ENCODE measurements around the gene ADAMTSL5.

Gene ADAMTSL5

DNA sequence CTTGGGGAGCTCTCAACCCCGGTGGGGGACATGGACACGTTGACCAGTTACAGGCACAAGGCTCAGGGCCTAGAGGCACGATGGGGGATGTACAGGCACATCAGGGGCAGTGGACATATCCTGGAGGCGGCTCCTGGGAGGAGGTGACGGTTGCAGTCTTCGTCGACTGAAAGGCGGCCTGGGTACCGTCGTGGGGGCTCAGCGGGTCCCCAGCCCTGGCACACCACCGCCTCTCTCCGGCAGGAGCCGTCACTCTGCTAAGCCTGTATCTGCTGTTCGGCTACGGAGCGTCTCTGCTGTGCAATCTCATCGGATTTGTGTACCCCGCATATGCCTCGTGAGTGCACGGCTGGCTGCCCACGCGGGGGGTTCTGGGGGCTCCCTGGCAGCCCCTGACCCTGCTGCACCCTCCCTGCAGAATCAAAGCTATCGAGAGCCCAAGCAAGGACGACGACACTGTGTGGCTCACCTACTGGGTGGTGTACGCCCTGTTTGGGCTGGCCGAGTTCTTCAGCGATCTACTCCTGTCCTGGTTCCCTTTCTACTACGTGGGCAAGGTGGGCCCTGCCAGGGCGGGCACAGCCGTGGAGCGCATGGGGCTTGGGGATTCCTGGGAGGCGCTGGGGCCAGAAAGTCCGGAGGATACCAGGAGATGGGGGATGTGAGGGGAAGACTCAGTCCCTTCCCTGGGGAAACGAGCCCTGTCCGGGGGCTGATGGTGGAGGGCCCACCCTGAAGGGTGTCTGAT is 17.6 kb downstream of the ADAMTSL5 start:
- DNase-seq, result no peak

GRCh38 chr19:1494115-1494815 is 18.6 kb downstream of the ADAMTSL5 start:
- DNase-seq, result no peak

DNA sequence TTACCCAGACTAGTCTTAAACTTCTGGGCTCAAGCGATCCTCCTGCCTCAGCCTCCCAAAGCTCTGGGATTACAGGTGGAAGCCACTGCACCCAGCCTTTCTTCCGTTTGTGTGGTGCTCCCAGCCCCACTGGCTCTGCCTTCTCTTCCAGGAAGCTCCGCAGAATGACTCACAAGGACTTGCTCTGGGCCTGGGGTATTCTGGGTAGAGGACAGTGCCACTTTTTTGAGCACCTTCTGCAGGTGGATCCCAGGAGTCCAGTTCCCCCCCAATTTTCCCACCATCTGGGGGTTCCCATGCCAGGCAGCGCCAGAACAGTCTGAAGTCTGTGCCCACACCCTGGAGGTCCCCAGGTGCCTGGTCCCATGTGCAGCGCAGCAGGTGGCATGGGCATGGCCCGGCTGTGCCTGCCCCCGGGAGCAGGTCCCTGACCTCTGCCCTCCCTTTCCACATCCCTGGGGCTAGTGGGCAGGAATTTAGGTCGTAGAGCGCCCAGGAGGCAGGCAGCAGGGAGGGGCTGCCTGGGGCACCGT is 20.3 kb downstream of the ADAMTSL5 start:
- no peak for DNase-seq

GRCh38 chr19:1491849-1492170 is 21.0 kb downstream of the ADAMTSL5 start:
- no peak for DNase-seq

DNA sequence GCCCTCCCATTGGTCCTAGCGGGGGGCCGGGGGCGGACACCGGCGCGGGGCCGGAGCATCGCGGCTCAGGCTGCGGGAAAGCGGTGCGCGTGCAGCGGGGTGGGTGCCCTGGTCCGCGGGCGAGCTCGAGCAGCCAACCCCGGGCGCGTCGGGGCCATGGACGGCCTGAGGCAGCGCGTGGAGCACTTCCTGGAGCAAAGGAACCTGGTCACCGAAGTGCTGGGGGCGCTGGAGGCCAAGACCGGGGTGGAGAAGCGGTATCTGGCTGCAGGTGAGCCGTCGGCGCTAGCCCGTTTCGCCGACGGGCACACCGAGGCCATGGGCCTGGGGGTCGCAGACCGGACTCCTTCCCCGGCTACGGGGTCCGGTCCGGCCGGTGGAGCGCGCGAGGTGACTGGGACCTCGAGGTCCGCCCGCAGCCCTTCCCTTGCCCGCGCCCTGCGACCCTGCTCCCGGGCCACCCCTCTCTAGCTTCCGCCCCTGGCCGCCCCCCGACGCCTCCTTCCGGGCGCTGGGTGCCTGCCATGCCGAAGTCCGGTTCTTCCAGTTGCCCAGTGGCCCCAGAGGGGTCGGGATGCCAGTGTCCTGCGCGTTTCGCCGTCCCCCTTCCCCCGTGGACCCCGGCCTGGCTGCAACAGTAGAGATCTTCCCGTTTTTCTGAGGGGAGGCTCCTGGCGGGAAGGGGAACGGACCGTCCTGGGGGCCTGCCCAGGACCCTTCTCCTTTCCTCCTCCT is 21.5 kb downstream of the ADAMTSL5 start, which contains the start of gene REEP6:
REEP6 (plus strand) TSS at position 68 of the 735 bp plus-strand sequence; CDS start at position 157, 89 bp downstream.
- no peak for DNase-seq

- peak; percentile 98 for DNase-seq
Observed at GRCh38 chr19:1490311-1491113, 22.3 kb downstream of the ADAMTSL5 start, which contains the start of gene PCSK4. TSS of gene PCSK4 (minus strand) at chr19:1490350. CDS start at chr19:1490346, 4 bp downstream.

- no peak for DNase-seq
Observed at GRCh38 chr19:1489463-1490310, 23.1 kb downstream of the ADAMTSL5 start.

- no peak for DNase-seq
Observed at GRCh38 chr19:1488282-1488601, 24.6 kb downstream of the ADAMTSL5 start.

GRCh38 chr19:1487576-1488281 is 25.1 kb downstream of the ADAMTSL5 start:
- DNase-seq, result no peak

DNA sequence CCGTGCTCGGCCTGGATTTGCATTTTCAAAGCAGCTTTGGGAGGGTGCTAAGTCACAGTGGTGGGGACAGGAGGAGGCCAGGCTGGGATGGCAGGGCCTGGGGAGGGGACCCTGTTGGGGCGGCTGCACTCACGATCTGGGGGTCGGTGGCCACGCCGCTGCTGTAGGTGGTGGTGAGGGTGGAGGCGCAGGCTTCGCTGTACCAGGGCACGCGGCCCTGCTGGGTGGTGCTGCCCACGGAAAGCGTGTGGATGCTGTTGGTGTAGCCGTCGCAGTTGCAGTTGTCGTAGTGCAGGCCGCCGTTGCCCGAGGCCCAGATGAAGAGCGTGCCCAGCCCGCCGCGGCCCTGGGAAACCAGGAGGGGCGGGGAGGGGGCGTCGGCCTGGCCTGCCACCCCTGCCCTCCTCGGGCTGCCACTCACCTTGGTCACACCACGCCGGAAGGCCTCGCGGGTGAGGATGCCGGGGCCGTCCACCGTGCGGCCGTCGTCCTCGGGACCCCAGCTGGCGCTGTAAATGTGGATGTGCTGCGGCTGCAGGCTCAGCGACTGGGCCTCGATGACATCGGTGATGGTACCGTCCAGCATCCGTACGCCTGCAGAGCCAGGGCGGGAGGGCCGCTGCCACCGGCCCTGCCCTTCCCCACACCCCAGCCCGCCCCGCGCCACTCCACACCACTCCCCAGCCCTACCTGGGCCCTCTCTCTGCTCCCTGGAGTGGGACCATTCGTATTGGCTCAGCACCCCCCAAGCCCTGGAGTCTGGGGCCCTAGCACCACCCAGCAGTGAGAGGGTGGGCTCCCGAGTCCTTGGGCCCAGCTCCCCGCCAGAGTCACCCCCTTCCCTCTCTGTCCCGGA is 25.9 kb downstream of the ADAMTSL5 start:
- no peak for DNase-seq

DNA sequence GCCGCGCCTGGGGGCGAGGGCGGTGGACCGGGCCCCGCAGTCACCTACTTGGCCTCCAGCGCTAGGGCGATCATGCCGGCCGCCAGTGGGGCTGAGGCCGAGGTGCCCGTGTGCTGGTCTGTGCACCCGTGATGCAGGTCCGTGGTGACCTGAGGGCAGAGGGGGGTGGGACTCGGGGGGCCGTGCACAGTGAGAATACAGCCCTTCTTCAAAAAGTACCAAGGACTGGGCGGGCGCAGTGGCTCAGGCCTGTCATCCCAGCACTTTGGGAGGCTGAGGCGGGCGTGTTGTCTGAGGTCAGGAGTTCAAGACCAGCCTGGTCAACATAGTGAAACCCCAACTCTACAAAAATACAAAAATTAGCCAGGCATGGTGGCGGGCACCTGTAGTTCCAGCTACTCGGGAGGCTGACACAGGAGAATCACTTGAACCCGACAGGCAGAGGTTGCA is 28.8 kb downstream of the ADAMTSL5 start:
- no peak for DNase-seq

GRCh38 chr19:1483131-1483978 is 29.5 kb downstream of the ADAMTSL5 start:
- no peak for DNase-seq

DNA sequence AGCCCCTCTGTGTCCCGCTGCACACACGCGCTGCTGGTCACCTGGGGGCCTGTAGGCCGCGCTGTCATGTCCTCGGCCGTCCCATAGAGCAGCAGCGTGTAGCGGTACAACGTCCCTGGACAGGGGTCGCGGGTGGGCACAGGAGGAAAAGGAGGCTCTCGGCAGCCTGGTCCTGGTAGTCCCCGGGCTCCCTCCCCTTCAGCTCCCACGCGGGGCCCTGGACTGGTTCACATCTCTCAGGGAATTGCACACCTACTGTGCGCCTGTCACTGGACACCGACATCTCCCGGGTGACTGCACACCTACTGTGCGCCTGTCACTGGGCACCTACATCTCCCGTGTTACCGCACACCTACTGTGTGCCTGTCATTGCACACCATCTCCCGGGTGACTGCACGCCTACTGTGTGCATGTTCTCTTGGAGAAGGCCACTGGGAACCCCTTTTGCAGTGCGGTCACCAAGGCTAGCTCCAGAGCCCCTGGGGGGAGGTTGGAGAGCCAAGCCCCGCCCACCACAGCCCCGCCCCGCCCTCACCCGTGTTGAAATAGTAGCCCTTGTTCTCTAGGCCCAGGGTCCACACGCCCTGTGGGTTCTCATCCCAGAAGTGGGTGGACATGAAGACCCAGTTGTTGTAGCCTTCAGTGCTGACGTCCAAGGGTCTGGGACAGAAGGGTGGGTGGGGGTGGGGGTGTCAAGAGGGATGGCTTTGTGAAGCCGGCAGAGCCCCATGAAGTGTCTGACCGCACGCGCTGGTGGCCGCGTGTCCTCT is 30.3 kb downstream of the ADAMTSL5 start:
- no peak for DNase-seq

DNA sequence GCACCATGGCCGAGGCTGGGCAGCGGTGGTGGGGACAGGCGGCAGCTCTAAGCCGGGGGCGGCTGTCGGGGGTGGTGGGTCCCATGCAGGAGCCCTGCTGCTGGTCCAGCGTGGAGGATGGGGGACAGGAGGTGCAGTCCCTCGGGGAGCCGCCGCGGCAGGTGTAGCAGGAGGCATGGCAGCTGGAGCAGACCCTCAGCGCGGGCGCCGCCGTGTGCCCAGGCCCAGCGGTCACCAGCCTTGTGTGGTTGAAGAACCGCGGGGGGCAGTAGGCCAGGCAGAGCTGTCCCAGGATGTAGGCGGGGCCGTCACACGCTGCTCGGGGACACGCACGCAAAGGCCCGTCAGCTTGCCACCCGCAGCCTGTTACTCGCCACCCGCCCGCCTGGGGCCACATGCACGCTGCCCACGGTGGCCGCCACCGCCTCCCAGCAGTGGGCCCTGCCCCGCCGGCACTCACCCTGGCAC is 30.9 kb downstream of the ADAMTSL5 start:
- no peak for DNase-seq

DNA sequence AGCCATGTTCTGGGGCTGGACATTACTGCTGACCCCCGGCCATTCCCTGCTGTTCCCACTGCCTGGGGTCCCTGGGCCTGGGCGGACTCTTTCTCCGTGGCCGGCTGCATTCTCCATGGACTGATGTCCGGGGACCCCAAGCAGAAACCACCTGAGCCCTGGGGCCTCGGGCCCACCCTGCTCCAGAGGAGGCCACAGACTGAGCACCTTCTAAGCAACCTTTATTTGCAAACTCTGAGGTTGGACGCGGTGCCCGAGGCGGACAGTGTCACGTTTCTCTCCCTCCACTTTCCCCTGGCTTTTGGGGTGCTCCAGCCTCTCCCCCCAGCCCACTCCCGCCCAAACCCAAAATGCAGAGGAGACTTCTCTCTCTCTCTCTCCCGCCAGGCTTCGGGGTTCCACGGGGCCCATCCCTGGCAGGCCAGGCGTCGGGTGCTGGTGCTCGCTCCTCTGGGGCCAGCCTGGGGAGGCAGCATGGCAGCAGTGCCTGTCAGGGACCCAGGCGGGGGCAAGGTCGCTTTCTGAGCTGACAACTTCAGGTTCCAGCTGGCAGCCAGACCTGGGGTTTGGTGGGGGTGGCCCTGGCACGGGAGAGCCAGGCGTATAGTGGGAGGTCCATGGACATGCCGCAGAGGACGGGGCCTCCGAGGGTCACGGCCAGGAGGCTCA is 31.5 kb downstream of the ADAMTSL5 start:
- no peak for DNase-seq

DNA sequence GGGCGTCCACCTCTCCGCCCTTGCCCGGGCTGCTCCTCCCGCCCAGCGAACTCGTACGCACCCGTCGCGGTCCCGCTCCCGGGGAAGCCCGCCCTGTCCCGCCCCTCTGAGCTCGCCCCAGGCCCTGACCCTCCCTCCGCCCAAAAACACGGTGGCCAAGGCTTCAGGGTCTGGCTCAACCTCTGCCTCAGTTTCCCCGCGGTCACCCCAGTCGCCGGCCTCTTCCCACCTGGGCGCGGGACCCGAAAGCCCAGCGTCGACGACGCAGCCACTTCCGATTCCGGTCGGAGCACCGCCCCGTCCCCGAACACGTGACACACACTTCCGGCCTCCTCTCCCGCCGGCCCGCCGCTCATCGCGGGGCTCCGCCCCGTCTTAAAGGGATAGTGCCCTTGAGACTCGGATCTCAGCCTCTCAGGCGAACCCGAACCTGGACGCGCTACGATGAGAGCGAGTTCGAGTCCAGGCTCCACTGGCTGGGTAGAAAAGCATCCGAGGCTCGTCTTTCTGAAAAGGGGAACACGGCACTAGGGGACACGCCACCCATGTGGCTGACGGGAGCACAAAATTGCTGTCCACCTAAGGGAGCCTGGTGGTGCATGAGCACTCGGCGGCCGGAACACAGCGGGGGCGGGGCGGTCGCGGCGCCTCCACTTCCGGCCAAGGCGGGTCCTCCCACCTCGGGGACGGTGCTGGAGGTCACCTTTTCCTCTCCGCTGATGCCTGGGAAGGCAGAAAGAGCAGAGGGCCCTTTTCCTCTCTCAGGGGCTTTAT is 33.7 kb downstream of the ADAMTSL5 start, which contains the start of gene C19orf25:
C19orf25 (minus strand) TSS at position 282 of the 774 bp plus-strand sequence. CDS start 312 bp downstream, outside the sequence.
- DNase-seq, result peak; percentile 87
